ENCODE results near the gene DPF3.
A peak's percentile ranks its signal among the peaks of the same experiment; 100 is the strongest.

DPF3 gene

DNA sequence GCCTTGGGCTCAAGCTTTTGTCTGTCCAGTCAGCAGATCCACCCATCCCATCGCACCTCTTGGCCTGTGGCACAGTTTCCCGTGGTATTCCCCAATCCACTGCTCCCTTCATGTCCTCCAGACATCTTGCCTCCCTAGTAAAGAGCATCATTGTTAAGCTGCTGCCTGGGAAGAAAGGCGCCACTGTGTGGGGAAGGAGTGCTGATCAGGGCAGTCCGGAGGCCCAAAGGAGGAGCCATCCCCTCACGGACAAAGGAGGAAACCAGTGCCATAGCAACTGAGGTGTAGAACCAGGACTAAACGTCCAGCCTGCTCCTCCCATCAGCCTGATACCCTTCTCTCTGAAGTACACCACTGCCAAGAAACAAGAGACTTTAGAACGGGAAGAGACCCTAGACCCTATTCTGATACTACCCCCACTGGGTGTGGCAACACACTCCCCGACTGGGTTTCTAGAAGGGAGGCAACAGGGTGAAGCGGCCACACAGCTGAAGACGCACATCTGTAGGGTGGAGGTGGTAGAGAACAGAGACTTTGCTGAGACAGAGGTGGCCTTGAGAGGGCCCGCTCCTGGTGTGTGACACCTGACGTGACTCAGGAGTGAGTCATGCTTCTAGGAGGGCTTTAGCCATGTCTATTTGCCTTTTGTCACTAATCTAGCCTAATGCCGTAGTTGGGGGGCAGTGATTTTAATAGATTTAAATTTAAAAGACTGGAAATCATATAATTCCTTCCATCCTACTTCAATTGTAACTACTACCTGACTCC is 185.0 kb downstream of the DPF3 start:
- DNase-seq, result no peak

DNA sequence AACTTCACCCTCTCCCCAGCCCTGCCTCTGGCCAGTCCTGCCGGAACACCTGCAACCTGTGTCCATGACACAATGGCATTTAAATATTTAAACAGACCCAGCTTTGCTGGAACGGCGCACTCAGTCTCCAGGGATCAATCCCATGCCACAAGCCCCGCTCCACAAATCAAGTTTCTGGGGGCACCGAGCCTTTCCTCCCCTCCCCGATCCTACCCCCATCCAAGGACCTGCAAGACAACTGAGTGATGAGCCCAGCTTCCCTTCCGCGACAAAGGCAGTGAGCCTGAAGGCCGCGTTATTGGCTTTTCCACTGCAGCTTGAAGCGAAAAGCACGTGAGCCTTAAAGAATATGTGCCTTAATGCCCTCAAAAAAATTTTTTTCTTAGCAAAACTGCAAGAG is 185.7 kb downstream of the DPF3 start:
- DNase-seq, result no peak

DNA sequence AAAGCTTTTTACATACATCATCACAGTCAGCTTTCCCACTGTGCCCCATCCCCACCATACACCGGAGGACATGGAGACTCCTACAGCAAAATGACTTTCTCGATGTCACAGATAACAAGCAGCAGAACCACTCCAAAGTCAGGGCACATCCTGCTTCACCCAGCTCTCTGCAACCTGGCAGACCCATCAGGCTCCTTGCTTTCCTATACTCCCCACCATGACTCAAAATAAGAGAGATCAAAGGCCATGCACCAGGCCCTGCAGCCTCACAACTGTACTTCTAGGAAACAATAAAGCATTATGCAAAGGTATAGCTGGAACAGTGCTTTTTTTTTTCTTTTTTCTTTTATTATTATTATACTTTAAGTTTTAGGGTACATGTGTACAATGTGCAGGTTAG is 187.4 kb downstream of the DPF3 start:
- no peak for DNase-seq

DNA sequence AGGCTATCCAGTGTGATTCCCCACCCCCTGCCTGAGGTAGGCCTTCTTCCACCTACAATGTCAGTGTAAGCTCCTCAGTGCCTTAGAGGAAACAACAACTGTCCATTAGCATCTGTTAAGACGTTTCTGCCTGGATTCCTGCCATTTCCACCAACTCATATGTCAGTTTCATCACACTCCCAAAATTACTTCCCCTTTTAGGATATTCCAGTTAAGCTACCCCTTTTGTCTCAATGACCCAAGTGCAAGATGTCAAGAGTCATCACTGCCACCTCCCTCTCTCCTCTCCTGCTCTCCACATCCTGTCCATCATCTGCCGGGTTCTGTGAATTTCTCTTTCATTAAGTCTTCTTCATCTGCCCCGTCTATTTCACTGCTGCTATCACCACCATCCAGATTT is 189.4 kb downstream of the DPF3 start:
- DNase-seq, result no peak

DNA sequence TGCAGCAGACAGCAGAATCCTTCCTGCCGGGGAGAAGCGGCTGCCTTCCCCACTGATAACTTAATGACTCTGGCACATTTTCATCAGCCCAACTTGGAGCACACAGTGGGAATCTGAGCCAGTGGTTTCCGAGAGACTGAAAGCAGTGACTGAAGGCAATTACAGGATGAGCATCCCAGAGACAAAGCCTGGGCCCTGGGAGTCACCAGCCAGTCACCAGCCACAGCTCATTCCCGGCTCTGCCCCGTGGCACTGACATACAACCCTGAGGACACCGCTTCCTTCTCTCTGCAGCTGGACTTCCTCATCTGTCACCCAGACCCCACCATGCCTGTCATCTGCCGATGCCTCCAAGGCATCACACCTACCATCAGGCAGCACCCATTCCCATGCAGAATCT is 192.3 kb downstream of the DPF3 start:
- peak; percentile 70 for DNase-seq

DNA sequence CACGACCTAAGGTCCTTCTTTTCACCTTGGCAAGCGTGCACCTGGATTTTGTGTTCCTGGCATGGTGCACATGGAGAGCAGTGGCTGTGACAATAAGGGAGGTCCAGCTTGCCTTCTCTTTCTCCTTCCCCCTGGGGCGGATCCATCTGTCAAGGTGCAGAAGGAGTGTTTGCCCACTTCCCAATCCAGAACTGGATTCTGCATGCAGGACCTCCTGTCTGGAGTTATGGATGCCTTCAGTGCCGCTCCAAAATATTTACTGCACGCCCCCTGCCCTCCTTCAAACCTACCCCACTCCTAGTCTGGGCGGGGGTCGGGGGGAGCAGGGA is 192.7 kb downstream of the DPF3 start:
- peak; percentile 70 for DNase-seq

DNA sequence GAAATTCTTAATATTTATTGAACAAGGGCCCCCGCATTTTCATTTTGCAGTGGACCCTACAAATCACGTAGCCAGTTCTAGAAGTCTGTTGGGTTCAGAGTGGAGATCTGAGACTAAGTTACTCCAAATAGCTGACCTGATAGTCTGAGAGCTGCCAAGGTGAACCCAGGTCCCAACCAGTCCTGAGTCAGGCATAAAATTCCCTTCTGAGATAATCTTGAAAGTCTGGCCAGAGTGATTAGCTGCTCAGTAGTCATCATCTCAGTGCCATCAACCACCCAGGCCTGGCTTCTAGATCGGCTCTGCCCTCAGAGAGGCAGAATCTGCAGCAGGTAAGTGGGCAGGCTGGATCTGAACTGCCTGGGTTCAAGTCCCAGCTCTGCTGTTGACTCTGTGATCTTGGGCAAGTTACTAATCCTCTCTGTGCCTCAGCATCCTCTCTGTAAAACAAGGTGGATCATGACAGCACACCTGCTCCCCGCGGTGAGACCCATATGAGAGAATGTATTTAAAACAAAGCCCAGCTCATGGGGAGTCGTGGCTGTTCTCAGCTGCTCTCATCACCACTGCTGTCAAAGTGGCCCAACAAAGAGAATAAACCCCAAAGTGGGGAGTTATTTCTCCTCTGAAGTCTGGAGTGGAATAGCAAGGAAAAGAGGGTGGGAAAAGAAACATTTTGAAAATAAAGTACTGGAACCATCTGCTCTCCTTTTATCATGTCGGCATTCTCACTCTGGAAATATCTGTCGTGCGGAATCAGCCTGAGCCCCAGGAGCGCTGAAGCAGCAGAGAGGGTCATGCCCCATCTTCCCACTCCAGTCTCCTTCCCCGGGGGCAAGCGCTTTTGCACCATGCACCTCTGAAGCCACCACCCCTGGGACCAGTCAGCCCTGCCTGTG is 193.3 kb downstream of the DPF3 start:
- DNase-seq, result no peak

DNA sequence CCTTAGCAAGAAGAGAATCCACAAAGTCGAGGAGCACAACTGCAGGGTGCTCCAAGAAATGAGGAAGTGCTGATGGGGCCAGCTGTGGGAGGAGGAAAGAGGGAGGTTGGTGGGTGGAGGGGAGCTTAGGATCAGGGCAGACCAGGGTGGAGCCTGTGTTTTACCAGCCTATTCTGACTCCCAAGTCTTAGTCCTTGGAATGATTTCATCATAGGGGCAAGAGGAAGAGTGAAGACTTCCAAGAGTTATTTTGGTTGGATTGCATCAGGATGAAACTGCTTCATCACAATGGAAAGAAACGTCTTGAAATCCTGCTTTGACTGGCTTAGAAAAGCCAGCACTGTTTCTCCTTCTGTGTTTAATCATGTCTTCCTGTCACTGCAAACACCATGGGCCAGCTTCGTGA is 194.0 kb downstream of the DPF3 start:
- no peak for DNase-seq

DNA sequence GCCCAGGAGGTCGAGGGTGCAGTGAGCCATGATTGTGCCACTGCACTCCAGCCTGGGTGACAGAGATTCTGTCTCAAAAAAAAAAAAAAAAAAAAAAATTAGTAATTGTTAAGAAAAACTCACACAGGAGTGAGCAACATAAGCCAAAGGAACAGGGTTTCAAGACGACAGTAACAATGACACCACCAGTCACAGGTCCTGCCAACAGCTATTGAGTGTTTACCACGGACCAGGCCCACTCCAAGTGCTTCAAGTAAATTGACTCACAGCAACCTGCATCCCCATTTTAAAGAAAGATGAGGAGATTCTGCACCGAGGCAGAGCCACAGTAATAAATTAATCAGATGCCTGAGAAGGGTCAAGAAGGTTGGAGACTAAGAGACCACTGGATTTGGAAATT is 194.5 kb downstream of the DPF3 start:
- no peak for DNase-seq

DNA sequence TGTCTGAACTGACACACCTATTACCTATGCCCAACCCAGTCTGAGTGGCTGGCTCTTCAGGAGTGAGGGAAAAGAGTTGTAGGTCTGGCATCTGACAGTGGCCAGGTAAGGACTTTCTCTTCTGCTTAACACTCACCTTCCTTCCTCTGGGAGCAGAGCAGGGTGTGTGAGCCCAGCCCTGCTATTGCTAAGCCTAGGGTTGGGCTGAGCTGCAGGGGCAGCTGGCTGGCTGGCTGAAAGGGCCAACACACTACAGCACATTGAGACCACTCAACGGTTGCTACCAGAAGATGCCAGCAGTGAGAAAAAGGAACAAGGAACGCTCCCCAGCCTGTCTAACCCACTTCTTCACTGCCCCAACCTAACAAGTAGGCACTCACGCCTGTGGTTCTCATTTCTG is 201.2 kb downstream of the DPF3 start:
- DNase-seq, result peak; percentile 58

DNA sequence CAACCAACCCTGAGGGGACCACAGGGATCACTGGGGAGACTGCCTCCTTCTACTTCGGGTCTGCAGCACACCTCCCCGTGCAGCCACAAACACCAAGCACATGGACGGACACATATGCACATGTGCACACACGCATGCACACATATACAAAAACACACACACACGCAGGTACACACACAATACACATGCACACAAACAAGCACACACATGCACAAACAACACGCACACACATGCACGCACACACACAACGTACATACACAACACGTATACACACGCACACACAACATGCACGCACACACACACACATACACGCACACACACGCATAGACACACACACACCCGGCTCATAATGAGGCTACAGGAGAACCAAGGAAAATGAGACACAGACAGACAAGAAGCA is 203.6 kb downstream of the DPF3 start:
- no peak for DNase-seq

DNA sequence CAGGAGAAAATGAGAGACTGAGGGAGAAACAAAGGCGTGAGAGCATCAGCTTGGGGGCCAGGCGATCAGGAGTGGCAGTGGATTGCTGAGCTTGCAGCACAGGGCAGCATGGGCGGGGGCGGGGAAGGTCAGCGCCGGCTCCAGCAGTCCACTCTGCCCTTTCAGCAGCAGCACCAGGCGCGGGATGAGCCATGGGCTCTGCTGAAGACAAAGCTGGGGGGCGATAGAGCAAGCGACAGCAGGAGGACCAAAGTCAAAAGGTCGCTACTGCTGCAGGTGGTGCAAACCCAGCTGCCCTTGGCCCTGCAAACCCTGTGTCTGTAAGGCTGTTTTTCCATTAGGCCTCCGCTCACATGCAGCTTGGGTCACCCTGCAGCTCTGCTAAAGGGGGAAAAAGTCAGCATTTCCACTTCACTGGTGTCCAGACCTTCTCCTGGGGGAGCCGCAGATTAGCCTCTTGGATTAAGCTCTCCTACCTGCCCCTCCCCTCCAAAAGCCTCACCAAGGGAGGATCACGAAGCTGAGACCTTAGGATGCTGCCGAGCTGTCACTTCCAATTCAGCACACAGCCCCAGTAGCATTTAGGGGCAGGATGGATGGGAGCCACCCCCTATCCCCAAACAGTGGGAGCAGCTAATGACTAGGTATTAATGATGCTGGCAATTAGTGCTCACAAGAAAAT is 204.8 kb downstream of the DPF3 start:
- no peak for DNase-seq

DNA sequence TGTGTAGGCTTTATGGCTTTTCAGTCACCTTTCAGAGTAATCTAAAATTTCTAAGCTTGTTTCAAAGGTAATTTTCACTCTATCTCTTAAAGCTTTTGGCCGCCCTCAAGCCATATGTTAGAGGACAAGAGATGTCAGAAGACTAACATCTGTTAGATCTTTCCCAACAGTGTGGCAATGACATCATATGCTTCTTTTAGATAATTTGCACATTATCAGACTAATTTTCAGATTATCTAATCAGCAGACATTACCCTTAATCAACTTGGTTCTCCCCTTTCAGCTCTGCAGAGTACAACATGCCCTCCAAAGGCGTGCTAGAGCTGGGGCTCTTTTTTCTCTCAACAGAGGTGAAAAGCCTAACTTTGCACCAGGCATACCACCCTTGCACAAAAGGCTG is 207.1 kb downstream of the DPF3 start:
- peak; percentile 59 for DNase-seq

DNA sequence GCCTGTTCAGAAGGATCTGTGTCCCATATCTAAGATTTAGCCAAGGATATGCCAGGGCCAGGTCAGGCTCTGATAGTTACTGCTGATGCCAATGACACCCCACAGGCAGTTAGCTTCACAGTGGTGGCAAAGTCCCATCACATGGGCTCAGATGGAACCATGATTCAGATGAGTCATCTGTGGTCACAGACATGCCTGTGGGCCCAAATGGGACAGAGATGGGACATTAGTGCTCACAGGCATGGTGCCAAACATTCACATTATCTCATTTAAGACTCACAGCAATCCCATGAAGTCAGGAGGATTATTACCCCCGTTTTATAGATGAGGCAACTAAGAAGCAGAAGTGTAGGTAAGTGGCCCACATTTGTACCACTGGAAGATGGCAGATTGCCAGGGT is 207.8 kb downstream of the DPF3 start:
- no peak for DNase-seq

DNA sequence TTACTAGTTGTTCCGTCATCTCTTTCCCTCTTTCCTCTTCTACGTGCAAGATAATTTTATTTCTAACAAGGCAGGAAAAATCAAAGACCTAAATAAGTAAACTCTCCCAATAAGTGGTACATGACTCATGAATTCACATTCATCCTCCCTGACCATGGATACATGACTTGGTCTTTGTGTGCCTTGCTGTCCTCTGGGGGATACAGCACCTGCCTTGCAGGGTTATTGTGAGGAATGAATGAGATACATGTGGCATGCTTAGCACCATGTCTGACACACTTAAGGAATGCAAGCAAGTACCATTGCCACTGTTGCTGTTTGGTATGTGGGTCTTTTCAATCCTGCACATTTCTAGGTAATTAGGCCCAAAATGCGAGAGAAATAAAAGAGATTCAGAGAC is 208.4 kb downstream of the DPF3 start:
- no peak for DNase-seq

DNA sequence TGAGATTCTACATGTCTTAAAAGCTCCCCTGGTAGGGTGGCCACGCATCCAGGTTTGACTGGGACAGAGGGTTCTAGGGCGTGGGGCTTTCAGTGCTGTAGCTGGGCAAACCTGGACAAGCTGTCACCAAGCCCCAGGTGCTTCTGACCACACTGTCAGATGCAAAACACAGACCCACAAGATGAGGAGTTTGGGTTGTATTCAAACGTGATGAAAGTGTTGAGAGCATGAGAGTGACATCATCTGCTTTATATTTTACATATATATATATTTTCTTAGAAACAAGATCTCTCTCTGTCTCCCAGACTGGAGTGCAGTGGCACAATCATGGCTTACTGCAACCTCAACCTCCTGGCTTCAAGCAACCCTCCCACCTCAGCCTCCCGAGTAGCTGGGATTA is 210.1 kb downstream of the DPF3 start:
- DNase-seq, result no peak

DNA sequence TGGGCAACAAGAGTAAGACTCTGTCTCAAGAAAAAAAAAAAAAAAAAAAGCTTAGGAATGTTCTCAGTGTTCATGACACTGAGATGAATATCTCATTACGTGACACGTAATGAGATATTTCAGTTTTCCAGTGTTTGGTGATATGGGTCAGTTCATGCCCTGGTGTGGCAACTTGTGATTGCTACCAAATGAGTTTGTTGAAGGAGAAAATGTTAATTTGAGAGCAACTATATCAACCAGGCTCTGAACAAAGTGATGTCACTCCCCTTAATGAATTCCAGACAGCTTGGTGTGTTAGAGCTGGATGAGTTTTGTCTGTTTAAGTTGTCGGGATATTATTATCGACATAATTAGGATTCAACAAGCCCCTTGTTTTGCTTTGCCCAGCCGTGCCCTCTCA is 211.7 kb downstream of the DPF3 start:
- peak; percentile 18 for DNase-seq

DNA sequence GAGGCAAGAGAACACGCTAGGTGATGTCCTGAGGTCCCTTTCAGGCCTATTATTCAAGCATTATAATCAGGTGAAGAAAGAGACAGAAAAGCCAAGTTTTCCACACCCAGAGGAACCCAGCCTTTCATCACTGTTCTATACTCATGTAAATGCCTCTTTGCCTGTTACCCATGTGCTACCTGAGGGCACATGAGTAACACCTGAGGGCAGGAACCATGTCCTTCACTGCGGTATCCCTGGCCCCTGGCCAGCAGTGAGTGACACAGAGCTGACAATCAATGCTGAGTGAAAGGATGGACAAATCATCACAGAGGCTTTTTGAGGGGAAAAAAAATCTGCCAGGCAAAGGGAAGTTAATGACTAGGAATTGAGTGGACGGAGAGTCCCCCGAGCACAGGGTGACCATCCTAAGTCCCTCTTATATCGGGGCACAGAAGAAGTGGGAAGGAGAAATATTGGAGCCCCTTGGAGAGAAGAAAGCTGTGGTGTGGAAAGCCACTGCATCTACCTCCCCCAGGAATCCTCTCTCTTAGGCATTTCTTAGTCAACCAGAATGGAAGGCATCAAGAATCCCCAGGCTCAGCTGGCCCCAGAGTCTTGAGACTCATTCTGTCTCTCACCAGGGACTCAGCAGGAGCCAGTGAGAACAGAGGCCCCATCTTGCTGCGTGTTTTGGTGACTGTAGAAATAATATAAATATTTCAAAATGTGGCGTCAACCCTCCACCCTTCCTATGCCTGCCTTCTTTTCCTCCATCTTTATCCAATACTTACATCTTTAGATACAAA is 212.9 kb downstream of the DPF3 start:
- no peak for DNase-seq

DNA sequence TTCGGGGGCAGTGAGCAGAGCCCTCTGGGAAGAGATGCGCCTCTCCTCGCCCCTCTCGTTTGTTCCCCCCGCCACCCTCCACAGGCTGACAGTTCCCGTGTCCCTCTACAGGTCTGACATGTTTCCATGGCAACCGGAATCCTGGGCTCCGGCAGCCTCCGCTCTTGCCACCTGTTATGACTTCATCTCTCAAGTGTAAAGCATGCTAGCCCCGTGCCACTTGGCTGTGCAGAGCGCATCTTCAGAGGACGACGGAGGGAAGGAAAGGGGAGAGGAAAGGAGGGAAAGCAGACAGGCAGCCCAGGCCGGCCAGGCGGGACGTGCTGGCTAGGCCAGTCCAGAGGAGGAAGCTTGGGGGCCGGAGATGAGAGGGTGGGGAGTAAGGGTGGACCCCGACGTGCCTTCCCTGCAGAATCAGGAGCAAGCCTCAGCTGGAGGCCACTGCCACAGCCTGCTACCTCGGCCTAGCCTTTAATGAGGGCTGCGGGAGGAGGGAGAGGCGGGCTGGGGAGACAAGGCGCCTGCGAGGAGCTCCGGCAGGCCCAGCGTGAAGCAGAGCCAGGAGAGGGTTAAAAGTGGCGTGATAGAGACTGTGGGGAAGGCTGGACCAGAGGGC is 214.3 kb downstream of the DPF3 start:
- peak; percentile 93 for DNase-seq

DNA sequence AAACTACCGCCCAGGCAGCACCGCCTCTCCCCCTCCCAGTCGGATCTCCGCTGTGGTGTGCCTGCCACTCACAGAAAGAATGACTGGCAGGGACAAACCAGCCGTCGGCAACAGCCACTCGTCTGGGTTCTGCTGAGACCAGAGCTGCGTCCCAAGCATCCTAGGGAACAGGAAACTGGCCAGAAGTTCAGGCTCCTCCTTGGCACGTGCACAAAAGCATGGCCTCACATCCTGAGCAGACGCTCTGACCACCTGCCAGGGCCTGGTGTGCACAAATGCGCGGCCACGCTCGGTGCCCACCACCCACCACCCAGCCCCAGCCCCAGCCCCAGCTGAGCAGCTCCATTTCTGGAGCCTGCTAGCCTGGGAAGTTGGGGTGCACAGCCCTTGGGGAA is 214.8 kb downstream of the DPF3 start:
- peak; percentile 88 for DNase-seq

DNA sequence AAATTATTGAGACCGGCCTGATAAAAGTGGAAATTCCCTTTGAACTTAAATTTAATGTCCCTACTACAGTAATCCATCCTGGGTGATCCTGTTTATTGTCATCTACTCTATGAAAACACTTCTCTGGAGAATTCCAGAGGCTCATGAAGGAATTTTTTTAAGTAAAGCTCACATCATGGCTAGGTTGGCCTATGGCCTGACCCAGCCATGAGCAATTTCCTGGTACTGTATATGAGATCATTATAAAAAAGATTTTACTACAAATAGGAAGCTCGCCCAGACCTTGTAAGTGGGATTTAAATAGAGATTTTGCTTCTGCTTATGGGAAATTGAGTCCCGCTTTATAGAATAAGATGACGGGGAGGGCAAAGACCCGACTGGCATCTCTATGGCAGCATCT is 215.5 kb downstream of the DPF3 start:
- no peak for DNase-seq

DNA sequence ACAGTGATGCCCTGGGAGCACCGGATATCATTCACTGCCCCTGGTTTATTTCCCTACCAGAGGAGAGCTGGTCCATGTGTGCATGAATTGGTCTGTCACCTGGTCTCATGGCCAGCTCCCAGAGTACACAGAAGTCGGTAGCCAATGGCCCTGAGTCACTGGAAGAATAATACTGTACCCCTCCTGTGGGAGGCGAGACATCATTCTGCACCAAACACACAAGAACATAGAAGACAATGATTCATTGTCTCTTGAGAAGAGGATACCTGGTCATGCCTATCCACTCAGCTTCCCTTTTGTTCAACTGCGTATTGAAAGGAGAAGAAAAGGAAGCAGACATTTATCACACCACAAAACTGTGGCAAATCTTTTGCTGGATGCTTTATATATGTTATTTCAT is 216.2 kb downstream of the DPF3 start:
- no peak for DNase-seq

DNA sequence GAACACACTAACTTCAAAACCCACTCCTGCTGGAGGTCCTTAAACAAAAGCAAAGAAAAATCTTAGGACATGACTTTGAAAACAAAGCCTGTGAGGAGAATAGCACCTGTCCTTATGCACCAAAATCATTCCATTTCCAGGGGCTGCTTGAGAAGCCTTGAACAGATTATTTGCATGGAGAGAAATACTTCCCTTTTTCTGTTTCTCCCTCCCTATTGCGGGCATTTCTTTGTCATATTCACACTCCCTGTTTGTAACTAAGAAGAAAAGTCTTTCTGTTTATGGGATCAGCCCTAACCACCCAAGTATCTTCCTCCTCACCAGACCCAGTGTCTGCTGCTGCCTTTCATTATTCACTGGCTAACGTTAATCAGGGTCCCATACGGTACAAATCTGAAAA is 218.8 kb downstream of the DPF3 start:
- DNase-seq, result no peak

Measured in NCI-H1694 treated with DMSO at 0.1 percent for 48 hours (cell line).